Measurements from ENCODE around the gene FAF1.

DNA sequence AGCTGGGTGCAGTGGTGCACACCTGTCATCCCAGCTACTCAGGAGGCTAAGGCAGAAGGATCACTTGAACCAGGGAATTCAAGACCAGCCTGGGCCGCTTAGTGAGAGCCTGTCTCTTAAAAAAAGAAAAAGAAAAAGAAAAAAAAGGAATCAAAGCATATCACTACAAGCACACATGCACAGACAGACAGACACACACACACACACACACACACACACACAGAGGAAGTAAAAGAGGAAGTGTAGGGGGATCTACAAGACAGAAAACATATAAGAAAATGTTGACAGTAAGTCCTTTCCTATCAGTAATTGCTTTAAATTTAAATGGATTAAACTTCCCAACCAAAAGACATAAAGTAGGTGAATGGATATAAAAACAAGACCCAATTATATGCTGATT lies 180.3 kb downstream of the FAF1 start:
- no peak for TF ChIP-seq RAD21 (IDR thresholded peaks at IDR 0.05; ENCODE audit: low read depth)
- TF ChIP-seq, protein P1, sequence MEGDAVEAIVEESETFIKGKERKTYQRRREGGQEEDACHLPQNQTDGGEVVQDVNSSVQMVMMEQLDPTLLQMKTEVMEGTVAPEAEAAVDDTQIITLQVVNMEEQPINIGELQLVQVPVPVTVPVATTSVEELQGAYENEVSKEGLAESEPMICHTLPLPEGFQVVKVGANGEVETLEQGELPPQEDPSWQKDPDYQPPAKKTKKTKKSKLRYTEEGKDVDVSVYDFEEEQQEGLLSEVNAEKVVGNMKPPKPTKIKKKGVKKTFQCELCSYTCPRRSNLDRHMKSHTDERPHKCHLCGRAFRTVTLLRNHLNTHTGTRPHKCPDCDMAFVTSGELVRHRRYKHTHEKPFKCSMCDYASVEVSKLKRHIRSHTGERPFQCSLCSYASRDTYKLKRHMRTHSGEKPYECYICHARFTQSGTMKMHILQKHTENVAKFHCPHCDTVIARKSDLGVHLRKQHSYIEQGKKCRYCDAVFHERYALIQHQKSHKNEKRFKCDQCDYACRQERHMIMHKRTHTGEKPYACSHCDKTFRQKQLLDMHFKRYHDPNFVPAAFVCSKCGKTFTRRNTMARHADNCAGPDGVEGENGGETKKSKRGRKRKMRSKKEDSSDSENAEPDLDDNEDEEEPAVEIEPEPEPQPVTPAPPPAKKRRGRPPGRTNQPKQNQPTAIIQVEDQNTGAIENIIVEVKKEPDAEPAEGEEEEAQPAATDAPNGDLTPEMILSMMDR (IDR thresholded peaks at IDR 0.05 in 2 of 3, conservative IDR thresholded peaks at IDR 0.05 in 1 of 3; ENCODE audit: borderline replicate concordance in 1 of 3, insufficient read depth in 1 of 3, low read depth in 2 of 3, low read length in 2 of 3): no peak
- TF ChIP-seq EZH2phosphoT487 (IDR thresholded peaks at IDR 0.05; ENCODE audit: borderline replicate concordance): no peak
- no peak for TF ChIP-seq ZNF274 (IDR thresholded peaks at IDR 0.05; ENCODE audit: low read depth, low read length)
